Gastrocnemius medialis (tissue), 4 donors: ENCODE measurements around the gene DIO1.

Experiments used
- CTCF ChIP-seq, 5 experiments: fragments of 450-650 bp in 3 of 5; fragments of 200-600 bp in 2 of 5; sonication (generic) in 2 of 5; IDR thresholded peaks in 4 of 5; conservative IDR thresholded peaks in 1 of 5; 1 replicate in 4 of 5; 2 replicates in 1 of 5; pipeline ENCODE4 v1.5.1; 2016 to 2019; ENCODE audit warnings: antibody characterized with exemption in 5 of 5, mild to moderate bottlenecking in 3 of 5, moderate library complexity in 3 of 5
- POLR2A ChIP-seq, 2 donors: fragments of 450-650 bp; IDR thresholded peaks; one replicate each; pipeline ENCODE4 v1.6.1; 2017; ENCODE audit warnings: antibody characterized with exemption in 2 of 2, mild to moderate bottlenecking in 2 of 2, moderate library complexity in 2 of 2

GRCh38 chr1:53851571-53852285 lies 42.3 kb upstream of the DIO1 start:
- no peak for TF ChIP-seq POLR2A (IDR thresholded peaks at IDR 0.05)
- no peak for TF ChIP-seq CTCF (IDR thresholded peaks at IDR 0.05 in 4 of 5, conservative IDR thresholded peaks at IDR 0.05 in 1 of 5)
